ENCODE results near the gene DNAJB1.

DNA sequence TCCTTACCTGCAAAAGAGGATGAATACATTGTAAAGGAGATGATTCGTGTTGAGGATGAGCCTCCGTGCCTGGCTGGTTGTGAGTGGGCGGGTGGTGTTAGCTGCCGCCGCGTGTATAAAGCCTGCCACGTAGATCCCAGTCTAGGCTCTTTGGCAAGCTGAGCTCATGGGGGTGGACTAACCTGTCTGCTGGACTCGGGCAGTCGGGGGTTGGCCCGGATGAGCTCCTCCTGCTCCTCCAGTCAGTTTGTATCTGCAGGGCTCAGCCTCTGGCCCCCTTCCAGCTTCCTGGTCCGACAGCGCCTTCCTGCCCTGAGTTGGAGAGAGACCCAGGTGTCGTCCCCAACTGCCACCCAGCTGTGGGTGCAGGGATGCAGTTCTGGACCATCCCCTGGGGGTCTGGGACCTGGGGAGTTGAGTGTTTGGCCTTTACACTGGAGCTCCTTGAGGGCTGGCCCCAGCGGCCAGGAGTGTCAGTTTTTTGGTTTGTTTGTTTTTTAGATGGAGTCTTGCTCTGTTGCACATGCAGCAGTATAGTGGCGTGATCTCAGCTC, 32.1 kb upstream of the DNAJB1 start:
- no peak for TF ChIP-seq CTCF (optimal IDR thresholded peaks at IDR 0.05 in 1 of 3, IDR thresholded peaks at IDR 0.05 in 1 of 3, conservative IDR thresholded peaks at IDR 0.05 in 1 of 3; ENCODE audit: extremely low read depth in 1 of 3, insufficient read depth in 2 of 3, low read length in 3 of 3)
- no peak for TF ChIP-seq EZH2 (IDR thresholded peaks at IDR 0.05; ENCODE audit: low read length)

Measured in keratinocyte (primary cell).